ENCODE data around the gene SUDS3.

- TF ChIP-seq POLR2A (IDR thresholded peaks at IDR 0.05): no peak
- TF ChIP-seq CTCF (IDR thresholded peaks at IDR 0.05): no peak
Measured at GRCh38 chr12:118350908-118351559, 25.3 kb upstream of the SUDS3 start.

All from suprapubic skin (tissue), 3 donors.